ENCODE results near the gene ITGA1. TPM values are rescaled to one million over a fixed set of nuclear protein-coding genes. Genes with fewer than 3 reads are reported as not detected.

ITGA1 gene
- total RNA-seq, 1 donor from 2014 or later = 42.7 TPM

GRCh38 chr5:52948418-52949076 is 160.8 kb downstream of the ITGA1 start:
- TF ChIP-seq, protein P1, sequence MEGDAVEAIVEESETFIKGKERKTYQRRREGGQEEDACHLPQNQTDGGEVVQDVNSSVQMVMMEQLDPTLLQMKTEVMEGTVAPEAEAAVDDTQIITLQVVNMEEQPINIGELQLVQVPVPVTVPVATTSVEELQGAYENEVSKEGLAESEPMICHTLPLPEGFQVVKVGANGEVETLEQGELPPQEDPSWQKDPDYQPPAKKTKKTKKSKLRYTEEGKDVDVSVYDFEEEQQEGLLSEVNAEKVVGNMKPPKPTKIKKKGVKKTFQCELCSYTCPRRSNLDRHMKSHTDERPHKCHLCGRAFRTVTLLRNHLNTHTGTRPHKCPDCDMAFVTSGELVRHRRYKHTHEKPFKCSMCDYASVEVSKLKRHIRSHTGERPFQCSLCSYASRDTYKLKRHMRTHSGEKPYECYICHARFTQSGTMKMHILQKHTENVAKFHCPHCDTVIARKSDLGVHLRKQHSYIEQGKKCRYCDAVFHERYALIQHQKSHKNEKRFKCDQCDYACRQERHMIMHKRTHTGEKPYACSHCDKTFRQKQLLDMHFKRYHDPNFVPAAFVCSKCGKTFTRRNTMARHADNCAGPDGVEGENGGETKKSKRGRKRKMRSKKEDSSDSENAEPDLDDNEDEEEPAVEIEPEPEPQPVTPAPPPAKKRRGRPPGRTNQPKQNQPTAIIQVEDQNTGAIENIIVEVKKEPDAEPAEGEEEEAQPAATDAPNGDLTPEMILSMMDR (IDR thresholded peaks at IDR 0.05) = peak; percentile 57 to 71 (median 66)
- Histone ChIP-seq H3K9me3 (no peaks in the 10 kb centered on the region), H3K36me3 (peaks cover 16 to 41% of the 10 kb centered on the region in 2 donors), H3K4me1 (peaks cover 0 to 2% of the 10 kb centered on the region in 2 donors), H3K27me3 (no peaks in the 10 kb centered on the region), H3K27ac (peak overlapping the region in 1 of 2 donors; percentile 33), H3K4me3 (no peak overlapping the region)
- intact Hi-C loops (cut with DNase I) = loop anchor here (1.0 kb wide), 1 partner anchor 145 kb away; no protein-coding TSS in a partner anchor
- peak in 1 of 2 donors; percentile 69 for DNase-seq (ENCODE audit: low spot score in 2 of 2)

GRCh38 chr5:52950686-52951085 is 163.0 kb downstream of the ITGA1 start:
- Histone ChIP-seq H3K27me3 (no peaks in the 10 kb centered on the region), H3K27ac (no peak overlapping the region), H3K4me3 (no peak overlapping the region), H3K9me3 (no peaks in the 10 kb centered on the region), H3K36me3 (peaks cover 18 to 52% of the 10 kb centered on the region in 2 donors), H3K4me1 (no peaks in the 10 kb centered on the region)
- intact Hi-C loops (cut with DNase I) = no loop called here
- TF ChIP-seq, protein P1 (IDR thresholded peaks at IDR 0.05) = no peak
- DNase-seq (ENCODE audit: low spot score in 2 of 2) = no peak

DNA sequence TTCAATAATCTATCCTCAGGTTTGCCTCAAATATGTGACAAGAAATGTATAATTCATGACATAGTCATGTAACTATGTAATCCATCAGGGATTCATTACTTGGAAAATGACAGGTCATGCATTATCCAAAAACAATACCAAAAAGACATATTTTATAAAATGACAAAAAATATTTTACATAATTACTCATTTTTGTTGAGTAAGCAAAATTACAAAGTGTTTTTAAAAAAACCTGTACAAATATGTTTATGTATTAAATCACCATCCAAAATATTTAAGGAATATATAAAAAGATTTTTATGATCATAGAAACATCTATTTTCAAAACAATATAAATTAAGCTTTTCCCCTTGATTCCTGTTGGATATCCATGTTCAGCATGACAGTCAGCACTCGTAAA is 164.8 kb downstream of the ITGA1 start:
- Histone ChIP-seq H3K4me3 (no peak overlapping the region), H3K27ac (no peak overlapping the region), H3K36me3 (peaks cover 22 to 59% of the 10 kb centered on the region in 2 donors), H3K27me3 (no peaks in the 10 kb centered on the region), H3K9me3 (no peaks in the 10 kb centered on the region), H3K4me1 (no peaks in the 10 kb centered on the region)
- TF ChIP-seq, protein P1 (IDR thresholded peaks at IDR 0.05) = no peak
- no peak for DNase-seq (ENCODE audit: low spot score in 2 of 2)
- intact Hi-C loops (cut with DNase I) = no loop called here

DNA sequence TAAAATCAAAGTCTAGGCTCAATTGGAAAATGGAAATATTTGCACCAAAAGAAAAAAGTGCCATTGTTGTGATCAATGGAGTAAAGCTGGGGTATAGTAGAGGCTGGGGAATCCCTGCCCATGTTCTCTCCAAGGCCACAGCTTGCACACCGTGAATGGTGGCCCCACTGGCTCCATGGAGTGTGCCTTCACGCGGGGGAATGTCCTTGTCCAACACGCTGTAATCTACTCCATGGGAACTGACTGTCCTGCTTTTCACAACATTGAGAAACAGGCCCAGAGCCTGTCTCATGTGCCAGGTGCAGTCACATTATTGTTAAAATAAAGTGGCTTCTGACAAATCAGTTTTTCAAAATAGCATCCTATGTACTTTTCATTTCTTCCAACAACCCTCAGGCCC is 168.3 kb downstream of the ITGA1 start:
- no peak overlapping the region for H3K27ac ChIP-seq
- intact Hi-C loops (cut with DNase I) = no loop called here

DNA sequence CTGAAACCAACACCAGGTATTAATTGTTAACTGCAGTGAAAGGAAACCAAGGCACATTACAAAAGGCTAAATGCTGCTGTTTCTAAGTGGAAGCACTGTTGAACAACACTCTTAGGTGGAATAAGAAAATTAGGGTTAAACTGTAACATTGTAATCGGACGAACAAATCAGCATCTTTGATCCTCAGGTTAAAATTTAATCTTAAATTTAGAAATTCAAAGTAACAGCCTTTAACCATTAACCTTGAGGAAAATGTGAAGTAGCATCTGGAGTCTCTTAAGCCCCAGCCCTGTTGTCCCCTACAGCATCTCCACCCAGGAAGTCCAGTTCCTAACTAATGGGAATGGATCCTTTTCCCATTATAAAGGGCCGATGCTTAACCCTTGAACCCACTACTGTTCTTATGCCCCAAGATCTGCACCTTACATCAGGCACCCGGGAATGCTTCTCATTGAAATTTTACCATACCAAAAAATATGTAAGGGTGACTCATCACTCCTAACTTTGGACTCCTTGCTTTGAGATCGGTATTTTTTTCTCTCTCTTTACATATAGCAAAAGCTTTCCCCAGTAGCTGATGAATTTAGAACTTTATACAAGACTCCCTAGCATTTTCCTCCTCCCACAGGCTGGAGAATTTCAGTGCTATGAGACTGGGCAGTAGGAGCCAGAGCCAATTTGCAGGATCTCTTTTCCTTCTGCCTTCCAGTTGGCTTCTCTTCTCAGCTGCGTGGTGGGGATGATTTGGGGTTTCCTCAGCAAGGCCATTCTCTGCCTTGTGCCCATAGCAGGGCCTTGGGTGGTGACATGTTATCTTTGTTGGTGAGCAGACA is 169.4 kb downstream of the ITGA1 start:
- Histone ChIP-seq H3K4me1 (no peaks in the 10 kb centered on the region), H3K36me3 (peaks cover 11 to 37% of the 10 kb centered on the region in 2 donors), H3K9me3 (no peaks in the 10 kb centered on the region), H3K27me3 (no peaks in the 10 kb centered on the region), H3K27ac (no peak overlapping the region), H3K4me3 (no peak overlapping the region)
- intact Hi-C loops (cut with DNase I) = no loop called here
- DNase-seq (ENCODE audit: low spot score in 2 of 2) = no peak
- TF ChIP-seq, protein P1 (IDR thresholded peaks at IDR 0.05) = no peak

More for the DNA sequence above, 168.3 kb downstream of the ITGA1 start:
- Histone ChIP-seq H3K36me3 (peaks cover 11 to 37% of the 10 kb centered on the region in 2 donors), H3K9me3 (no peaks in the 10 kb centered on the region), H3K4me1 (no peaks in the 10 kb centered on the region), H3K27me3 (no peaks in the 10 kb centered on the region), H3K4me3 (no peak overlapping the region)
- DNase-seq (ENCODE audit: low spot score in 2 of 2) = no peak
- TF ChIP-seq, protein P1 (IDR thresholded peaks at IDR 0.05) = no peak

All from ascending aorta (tissue), 2 donors.